Muscle of leg (tissue), 11 donors: Measurements from ENCODE around the gene SUGCT. TPM values are rescaled to one million over a fixed set of nuclear protein-coding genes. Genes with fewer than 3 reads are reported as not detected.
"Not testable (repeated sequence)": the region's sequence is repeated elsewhere in the genome, so short reads cannot be mapped to it uniquely, and the experiment has no call there.

Source experiments
- DNase-seq: peaks from one replicate; pipeline ENCODE4 v3.0.0; 2013
- H3K27ac ChIP-seq: one replicate; pipeline ENCODE4 v1.5.1; 2013; ENCODE audit warnings: mild to moderate bottlenecking, low read length, control low read depth
- H3K27me3 ChIP-seq: one replicate; pipeline ENCODE4 v1.6.1; 2013; ENCODE audit warnings: low read length; ENCODE audit not compliant: control insufficient read depth, insufficient read depth
- H3K36me3 ChIP-seq: one replicate; pipeline ENCODE4 v1.6.1; 2013; ENCODE audit warnings: low read length; ENCODE audit not compliant: control insufficient read depth, insufficient read depth
- H3K4me1 ChIP-seq: one replicate; pipeline ENCODE4 v1.6.1; 2013; ENCODE audit warnings: low read length; ENCODE audit not compliant: control insufficient read depth, insufficient read depth
- H3K4me3 ChIP-seq: one replicate; pipeline ENCODE4 v1.5.1; 2013; ENCODE audit warnings: low read length, control low read depth
- H3K9me3 ChIP-seq: replicated peaks from 2 replicates; pipeline ENCODE4 v1.6.1; 2013; ENCODE audit warnings: low read depth, low read length; ENCODE audit not compliant: control insufficient read depth
- WGBS: methylation state at CpG from one replicate; pipeline ENCODE4 v1.1.5; 2013; ENCODE audit warnings: missing lambda C conversion rate; ENCODE audit not compliant: insufficient coverage; 5-methylcytosine and 5-hydroxymethylcytosine counted together
- polyA plus RNA-seq, 8 donors: library from polyadenylated mRNA; unstranded; fragments of 120-200 nt; gene quantifications; one replicate each; pipeline versions ENCODE4 v1.2.1 to v1.2.3, GENCODE V29; 2013; ENCODE audit warnings: inconsistent platforms in 1 of 8, low replicate concordance in 1 of 8; ENCODE audit not compliant: insufficient read length in 8 of 8, insufficient read depth in 1 of 8
- total RNA-seq: library from RNA; stranded (reverse); fragments of 120-200 nt; gene quantifications from one replicate; pipeline ENCODE4 v1.2.4, GENCODE V29; 2013

The SUGCT gene
- total and polyA plus RNA-seq, 9 donors: 1.7 to 6.1 (median 3.3) TPM

DNA sequence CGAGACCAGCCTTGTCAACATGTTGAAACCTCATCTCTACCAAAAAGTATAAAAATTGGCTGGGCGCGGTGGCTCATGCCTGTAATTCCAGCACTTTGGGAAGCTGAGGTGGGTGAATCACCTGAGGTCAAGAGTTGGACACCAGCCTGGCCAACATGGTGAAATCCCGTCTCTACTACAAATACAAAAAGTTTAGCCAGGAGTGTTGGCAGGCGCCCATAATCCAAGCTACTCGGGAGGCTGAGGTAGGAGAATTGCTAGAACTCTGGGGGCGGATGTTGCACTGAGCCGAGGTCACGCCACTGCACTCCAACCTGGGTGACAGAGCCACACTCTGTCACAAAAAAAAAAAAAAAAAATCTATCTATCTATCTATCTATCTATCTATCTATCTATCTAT is 279.9 kb downstream of the SUGCT start:
- not testable (repeated sequence) for H3K27me3 ChIP-seq, DNase-seq, H3K36me3 ChIP-seq, H3K27ac ChIP-seq, H3K4me3 ChIP-seq, H3K4me1 ChIP-seq, H3K9me3 ChIP-seq
- 100% methylated on average over 1 of the region's 9 CpGs for WGBS

DNA sequence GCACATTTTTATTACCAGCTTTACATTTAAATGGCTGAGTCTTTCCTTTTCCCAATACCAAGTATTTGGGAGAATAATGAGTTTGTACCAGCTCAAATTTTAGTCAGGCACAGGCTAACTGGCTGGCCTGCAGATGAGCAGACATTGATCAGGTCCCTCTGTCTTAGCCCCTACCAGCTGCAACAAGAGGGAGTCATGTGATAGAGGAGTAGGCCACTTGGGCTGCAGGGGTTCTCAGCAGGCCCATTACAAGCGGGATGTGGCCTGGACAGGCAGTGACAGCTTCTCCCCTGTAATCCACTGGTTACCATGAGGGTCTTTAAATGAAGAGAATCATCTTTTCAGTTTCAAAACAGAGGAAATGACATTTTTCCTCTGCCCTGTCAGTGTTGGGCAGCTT is 283.6 kb downstream of the SUGCT start:
- Histone ChIP-seq H3K27ac (no peak overlapping the region), H3K4me3 (no peak overlapping the region), H3K9me3 (no peaks in the 10 kb centered on the region), H3K36me3 (no peaks in the 10 kb centered on the region), H3K27me3 (no peaks in the 10 kb centered on the region), H3K4me1 (no peaks in the 10 kb centered on the region)
- WGBS: no CpG with 5 or more reads among the region's 1 CpG
- no peak for DNase-seq

DNA sequence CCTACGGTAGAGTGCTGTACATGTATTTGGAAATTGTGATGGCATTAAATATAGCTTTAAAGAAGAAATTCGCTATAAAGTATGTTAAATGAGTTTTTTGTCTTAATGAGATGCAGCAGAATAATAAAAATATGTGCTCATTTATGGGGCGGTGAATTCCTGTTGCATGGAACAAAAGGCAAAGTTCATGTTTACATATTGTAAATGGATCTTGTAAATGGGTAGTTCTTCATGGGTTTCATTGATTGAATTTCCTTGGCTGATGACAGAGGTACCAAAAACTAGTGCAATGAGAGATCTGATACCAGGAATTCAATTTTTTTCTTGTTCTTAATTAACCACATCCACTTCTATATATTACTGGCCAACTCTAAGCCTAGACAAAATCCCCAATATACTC is 284.2 kb downstream of the SUGCT start:
- Histone ChIP-seq H3K27me3 (no peaks in the 10 kb centered on the region), H3K4me1 (no peaks in the 10 kb centered on the region), H3K9me3 (no peaks in the 10 kb centered on the region), H3K36me3 (no peaks in the 10 kb centered on the region), H3K4me3 (no peak overlapping the region), H3K27ac (no peak overlapping the region)
- WGBS: 89% methylated on average over 2 of the region's 3 CpGs
- no peak for DNase-seq

DNA sequence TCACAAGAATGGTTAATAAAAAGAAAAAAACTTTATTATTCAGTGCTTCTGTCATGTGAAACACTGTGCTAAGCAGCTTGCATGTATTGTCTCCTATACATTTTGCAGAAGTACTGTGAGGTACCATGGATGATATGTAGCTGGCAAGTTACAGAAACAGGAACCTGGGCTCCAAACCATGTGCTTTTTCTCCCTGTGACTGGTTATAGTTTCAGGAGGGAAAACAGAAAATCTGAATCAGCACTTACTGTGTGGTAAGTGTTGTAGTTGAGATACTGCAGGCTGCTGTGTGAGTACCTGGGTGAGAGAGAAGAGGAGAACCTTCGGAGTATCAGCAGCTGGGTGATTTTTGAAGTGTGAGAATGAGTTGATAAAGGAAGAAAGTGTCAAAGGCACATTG is 285.0 kb downstream of the SUGCT start:
- Histone ChIP-seq H3K27ac (no peak overlapping the region), H3K27me3 (no peaks in the 10 kb centered on the region), H3K36me3 (no peaks in the 10 kb centered on the region), H3K4me3 (no peak overlapping the region), H3K9me3 (no peaks in the 10 kb centered on the region), H3K4me1 (no peaks in the 10 kb centered on the region)
- WGBS: no CpG with 5 or more reads among the region's 1 CpG
- DNase-seq: peak; percentile 59

DNA sequence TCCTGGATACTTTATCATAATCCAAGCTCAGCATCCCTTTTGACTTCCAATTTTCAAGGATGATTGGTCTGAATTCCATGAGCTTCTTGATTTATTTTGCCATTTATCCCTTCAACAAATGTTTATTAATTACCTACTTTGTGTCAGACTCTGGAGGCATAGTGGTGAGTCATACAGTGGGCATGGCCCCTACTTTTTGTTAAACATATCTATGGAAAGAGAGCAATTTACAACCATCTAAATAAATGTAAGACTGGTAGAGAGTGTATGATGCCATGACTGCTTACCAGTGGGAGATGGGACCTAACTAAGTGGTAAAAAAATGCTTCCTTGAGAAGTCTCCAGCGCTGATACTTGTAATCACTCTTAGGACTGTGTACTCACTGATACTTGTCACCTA is 286.6 kb downstream of the SUGCT start:
- no peak for DNase-seq
- Histone ChIP-seq H3K9me3 (no peaks in the 10 kb centered on the region), H3K27me3 (no peaks in the 10 kb centered on the region), H3K4me3 (no peak overlapping the region), H3K27ac (no peak overlapping the region), H3K36me3 (no peaks in the 10 kb centered on the region), H3K4me1 (no peaks in the 10 kb centered on the region)
- 100% methylated on average over 1 of the region's 1 CpG for WGBS

DNA sequence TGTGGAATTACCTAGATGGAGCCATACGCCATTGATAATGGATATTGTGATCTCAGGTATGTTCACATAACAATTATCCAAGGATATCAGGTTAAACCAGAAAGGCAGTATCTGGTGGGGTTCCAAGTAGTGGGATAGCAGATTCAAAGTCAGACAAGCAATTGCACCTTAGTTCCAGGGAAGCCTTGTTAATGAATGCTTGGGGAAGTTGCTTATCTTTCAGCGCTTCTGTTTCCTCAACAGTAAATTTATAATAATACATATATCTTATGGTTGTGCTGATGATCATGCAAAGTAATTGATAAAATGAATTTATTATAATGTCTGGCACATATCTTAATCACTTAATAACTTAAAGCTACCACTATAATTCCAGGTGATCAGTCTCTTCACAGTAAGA is 290.9 kb downstream of the SUGCT start:
- H3K9me3 ChIP-seq: no peaks in the 10 kb centered on the region
- no peak overlapping the region for H3K27ac ChIP-seq
- H3K27me3 ChIP-seq: no peaks in the 10 kb centered on the region
- H3K4me1 ChIP-seq: no peaks in the 10 kb centered on the region
- no peak overlapping the region for H3K4me3 ChIP-seq
- DNase-seq: no peak
- no CpG with 5 or more reads among the region's 2 CpGs for WGBS
- no peaks in the 10 kb centered on the region for H3K36me3 ChIP-seq

DNA sequence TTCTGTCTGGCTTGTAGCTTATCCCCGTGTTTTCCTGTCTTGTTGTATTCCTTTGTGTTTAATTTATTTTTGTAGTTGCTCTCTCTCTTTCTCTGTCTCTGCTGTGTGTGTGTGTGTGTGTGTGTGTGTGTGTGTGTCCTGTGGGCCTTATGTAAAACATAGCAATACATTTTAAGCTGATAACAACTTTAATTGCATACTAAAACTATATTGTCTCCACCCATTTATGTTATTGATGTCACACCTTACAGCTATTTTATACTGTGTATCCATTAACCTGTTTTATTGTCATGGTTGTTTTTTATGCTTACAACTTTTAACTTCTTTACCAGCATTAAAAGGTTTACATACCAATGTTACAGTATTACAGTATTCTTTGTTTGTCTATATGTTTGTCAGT is 293.6 kb downstream of the SUGCT start:
- no peaks in the 10 kb centered on the region for H3K9me3 ChIP-seq
- no peaks in the 10 kb centered on the region for H3K27me3 ChIP-seq
- no peak overlapping the region for H3K4me3 ChIP-seq
- no peak overlapping the region for H3K27ac ChIP-seq
- no peaks in the 10 kb centered on the region for H3K4me1 ChIP-seq
- no CpG with 5 or more reads among the region's 1 CpG for WGBS
- no peak for DNase-seq
- no peaks in the 10 kb centered on the region for H3K36me3 ChIP-seq

DNA sequence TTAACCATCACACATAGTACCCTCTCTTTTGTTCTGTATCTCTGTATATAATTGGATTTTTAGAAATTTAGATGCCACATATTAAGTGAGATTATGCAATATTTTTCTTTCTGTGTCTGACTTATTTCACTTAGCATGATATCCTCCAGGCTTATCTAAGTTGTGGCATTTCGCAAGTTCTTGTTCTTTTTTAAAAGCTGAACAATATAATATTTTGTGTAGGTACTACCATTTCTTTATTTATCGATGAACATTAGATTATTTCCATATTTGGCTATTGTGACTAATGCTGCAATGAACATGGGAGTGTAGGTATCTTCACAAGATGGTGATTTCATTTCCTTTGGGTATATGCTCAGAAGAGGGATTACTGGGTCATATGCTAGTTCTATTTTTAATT is 295.0 kb downstream of the SUGCT start:
- Histone ChIP-seq H3K4me1 (no peaks in the 10 kb centered on the region), H3K4me3 (no peak overlapping the region), H3K27me3 (no peaks in the 10 kb centered on the region), H3K9me3 (no peaks in the 10 kb centered on the region), H3K36me3 (no peaks in the 10 kb centered on the region), H3K27ac (no peak overlapping the region)
- DNase-seq: no peak
- WGBS: no CpG with 5 or more reads among the region's 2 CpGs

DNA sequence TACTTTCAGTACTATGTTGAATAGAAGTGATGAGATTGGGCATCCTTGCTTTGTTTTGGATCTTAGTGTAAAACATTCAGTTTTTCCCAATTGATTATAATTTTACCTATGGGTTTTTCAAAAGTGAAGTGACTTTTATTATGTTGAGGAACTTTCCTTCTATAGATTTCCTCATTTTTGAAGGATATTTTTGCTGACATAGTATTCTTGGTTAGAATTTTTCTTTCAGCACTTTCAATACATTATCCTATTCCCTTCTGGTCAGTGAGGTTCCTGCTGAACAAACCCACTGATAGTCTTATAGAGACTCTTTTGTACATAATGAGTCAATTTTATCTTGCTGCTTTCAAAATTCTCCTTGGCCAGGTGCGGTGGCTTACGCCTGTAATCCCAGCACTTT is 297.2 kb downstream of the SUGCT start:
- Histone ChIP-seq H3K4me3 (no peak overlapping the region), H3K4me1 (no peaks in the 10 kb centered on the region)
- no CpG with 5 or more reads among the region's 2 CpGs for WGBS

DNA sequence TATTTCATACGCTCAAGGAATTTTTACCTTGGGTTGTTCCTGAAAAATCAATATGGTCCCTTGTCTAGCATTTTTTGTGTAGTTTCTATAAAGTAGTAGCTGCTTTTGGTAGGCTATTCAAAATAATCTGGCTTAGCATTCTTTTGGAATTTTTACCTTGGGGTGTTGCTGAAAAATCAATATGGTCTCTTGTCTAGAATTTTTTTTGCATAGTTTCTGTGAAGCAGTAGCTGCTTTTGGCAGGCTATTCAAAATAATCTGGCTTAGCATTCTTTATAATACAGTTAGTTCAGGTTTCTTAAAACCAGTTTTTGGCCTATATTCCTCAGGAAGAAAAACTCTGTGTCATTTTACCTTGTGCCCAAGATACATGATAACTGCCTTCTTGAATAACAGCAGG is 301.9 kb downstream of the SUGCT start:
- H3K9me3 ChIP-seq: peaks cover 3% of the 10 kb centered on the region
- WGBS: no CpG with 5 or more reads among the region's 1 CpG
- H3K36me3 ChIP-seq: no peaks in the 10 kb centered on the region
- H3K4me1 ChIP-seq: no peaks in the 10 kb centered on the region
- no peak overlapping the region for H3K4me3 ChIP-seq
- no peak overlapping the region for H3K27ac ChIP-seq
- DNase-seq: peak; percentile 61
- H3K27me3 ChIP-seq: no peaks in the 10 kb centered on the region

More for the DNA sequence above, 297.2 kb downstream of the SUGCT start:
- no peak overlapping the region for H3K27ac ChIP-seq
- no peak for DNase-seq
- H3K36me3 ChIP-seq: no peaks in the 10 kb centered on the region
- no peaks in the 10 kb centered on the region for H3K27me3 ChIP-seq
- no peaks in the 10 kb centered on the region for H3K9me3 ChIP-seq

DNA sequence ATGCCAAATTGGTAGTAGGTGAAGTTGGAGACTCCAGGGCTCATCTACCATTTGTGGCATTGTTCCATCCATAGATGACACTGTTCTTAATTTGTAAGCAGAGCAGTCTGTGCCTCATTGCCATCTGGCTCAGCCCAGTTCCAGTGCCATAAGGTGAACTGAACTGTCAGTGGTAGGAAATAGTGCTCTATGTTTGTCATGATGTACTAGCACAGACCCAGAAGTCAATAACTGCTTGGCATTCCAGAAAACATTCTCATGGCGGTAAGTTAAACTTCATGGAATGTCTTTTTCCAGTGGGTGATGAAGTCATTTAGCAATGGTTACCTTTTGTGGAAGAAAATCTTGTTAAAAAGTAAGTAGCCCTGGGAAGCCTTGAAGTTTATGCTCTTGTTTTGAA is 302.7 kb downstream of the SUGCT start:
- no peak overlapping the region for H3K4me3 ChIP-seq
- peaks cover 6% of the 10 kb centered on the region for H3K9me3 ChIP-seq
- H3K36me3 ChIP-seq: no peaks in the 10 kb centered on the region
- H3K27ac ChIP-seq: no peak overlapping the region
- H3K27me3 ChIP-seq: no peaks in the 10 kb centered on the region
- WGBS: no CpG with 5 or more reads among the region's 1 CpG
- no peaks in the 10 kb centered on the region for H3K4me1 ChIP-seq
- peak; percentile 50 for DNase-seq
